PC-9 (cell line): Measurements from ENCODE around the gene TNS1. TPM values are rescaled to one million over a fixed set of nuclear protein-coding genes. Genes with fewer than 3 reads are reported as not detected.
"Not testable (repeated sequence)": the region's sequence is repeated elsewhere in the genome, so short reads cannot be mapped to it uniquely, and the experiment has no call there.

Source experiments
- BruUV-seq: library from RNA; stranded (reverse); fragments of 400-500 nt; replicated peaks from 2 replicates; lab custom pipeline; 2021; lab: Mats Ljungman, UMichigan
- CTCF ChIA-PET: fragments of 300-600 bp; sonication (Branson Sonifier 250); formaldehyde crosslinking; loops from one replicate; lab custom pipeline; 2022; ENCODE audit warnings: antibody characterized with exemption; lab: Charles Lee
- POLR2A ChIA-PET: fragments of 300-600 bp; sonication (Branson Sonifier 250); formaldehyde crosslinking; loops from one replicate; lab custom pipeline; 2022; ENCODE audit warnings: antibody characterized with exemption; ENCODE audit not compliant: unreplicated experiment; lab: Charles Lee
- DNase-seq, 2 experiments: peaks; one replicate each; pipeline versions ENCODE4 v3.0.0 to v3.0.0-alpha.2; 2015 to 2022; ENCODE audit warnings: mixed read lengths in 1 of 2
- H2AFZ ChIP-seq: fragments of 200-600 bp; sonication (generic); 2 replicates; pipeline ENCODE4 v1.8.1; 2017; ENCODE audit warnings: antibody characterized with exemption
- H3F3A ChIP-seq: fragments of 200-600 bp; sonication (generic); 2 replicates; pipeline ENCODE4 v1.8.1; 2017; ENCODE audit warnings: antibody characterized with exemption, mild to moderate bottlenecking, low read depth; ENCODE audit not compliant: insufficient read depth
- H3K27ac ChIP-seq: fragments of 200-600 bp; sonication (generic); 2 replicates; pipeline ENCODE4 v1.6.1; 2016; ENCODE audit warnings: mixed run types
- H3K27me3 ChIP-seq: fragments of 200-600 bp; sonication (generic); 2 replicates; pipeline ENCODE4 v1.6.1; 2016; ENCODE audit warnings: low read depth, mixed run types; ENCODE audit not compliant: insufficient read depth
- H3K36me3 ChIP-seq: fragments of 200-600 bp; sonication (generic); 2 replicates; pipeline ENCODE4 v1.6.1; 2016; ENCODE audit warnings: low read depth, mixed run types
- H3K4me1 ChIP-seq: fragments of 200-600 bp; sonication (generic); replicated peaks from 2 replicates; pipeline ENCODE4 v1.6.1; 2016; ENCODE audit warnings: mixed run types; ENCODE audit not compliant: insufficient read depth
- H3K4me2 ChIP-seq: fragments of 200-600 bp; sonication (generic); 2 replicates; pipeline ENCODE4 v1.6.1; 2017; ENCODE audit warnings: mixed run types
- H3K4me3 ChIP-seq: fragments of 200-600 bp; sonication (generic); 2 replicates; pipeline ENCODE4 v1.6.1; 2016; ENCODE audit warnings: mixed run types
- H3K79me2 ChIP-seq: fragments of 200-600 bp; sonication (generic); 2 replicates; pipeline ENCODE4 v1.6.1; 2017; ENCODE audit warnings: low read depth, mixed run types
- H3K9me2 ChIP-seq: fragments of 200-600 bp; sonication (generic); 2 replicates; pipeline ENCODE4 v1.8.1; 2017; ENCODE audit warnings: mild to moderate bottlenecking; ENCODE audit not compliant: insufficient read depth
- H3K9me3 ChIP-seq: fragments of 200-600 bp; sonication (generic); 2 replicates; pipeline ENCODE4 v1.8.1; 2016; ENCODE audit warnings: low read depth; ENCODE audit not compliant: insufficient read depth
- H4K20me1 ChIP-seq: fragments of 200-600 bp; sonication (generic); 2 replicates; pipeline ENCODE4 v1.8.1; 2017; ENCODE audit not compliant: insufficient read depth
- EZH2 ChIP-seq: fragments of 200-600 bp; sonication (generic); IDR thresholded peaks from 2 replicates; pipeline ENCODE4 v1.8.0; 2017; ENCODE audit warnings: antibody characterized with exemption, low read depth
- intact Hi-C: fragments of 100-400 bp; cut with micrococcal nuclease; formaldehyde crosslinking; loops from one replicate; pipeline ENCODE4 v1.10.0; 2022; ENCODE audit not compliant: unreplicated experiment
- total RNA-seq: library from RNA; stranded (reverse); gene quantifications from 2 replicates; pipeline ENCODE4 v1.2.3, GENCODE V29; 2021
- TF ChIP-seq, protein P1 (sequence below): fragments of 200-600 bp; sonication (generic); conservative IDR thresholded peaks from 2 replicates; pipeline ENCODE4 v1.6.1; 2017; ENCODE audit warnings: mixed run types, antibody characterized with exemption, mild to moderate bottlenecking, moderate library complexity

The TNS1 gene
- total RNA-seq, 1 experiment from 2014 or later = 5.5 TPM

- no peaks in the 10 kb centered on the region for H3F3A ChIP-seq
- no TSS peak for BruUV-seq
- TF ChIP-seq, protein P1, sequence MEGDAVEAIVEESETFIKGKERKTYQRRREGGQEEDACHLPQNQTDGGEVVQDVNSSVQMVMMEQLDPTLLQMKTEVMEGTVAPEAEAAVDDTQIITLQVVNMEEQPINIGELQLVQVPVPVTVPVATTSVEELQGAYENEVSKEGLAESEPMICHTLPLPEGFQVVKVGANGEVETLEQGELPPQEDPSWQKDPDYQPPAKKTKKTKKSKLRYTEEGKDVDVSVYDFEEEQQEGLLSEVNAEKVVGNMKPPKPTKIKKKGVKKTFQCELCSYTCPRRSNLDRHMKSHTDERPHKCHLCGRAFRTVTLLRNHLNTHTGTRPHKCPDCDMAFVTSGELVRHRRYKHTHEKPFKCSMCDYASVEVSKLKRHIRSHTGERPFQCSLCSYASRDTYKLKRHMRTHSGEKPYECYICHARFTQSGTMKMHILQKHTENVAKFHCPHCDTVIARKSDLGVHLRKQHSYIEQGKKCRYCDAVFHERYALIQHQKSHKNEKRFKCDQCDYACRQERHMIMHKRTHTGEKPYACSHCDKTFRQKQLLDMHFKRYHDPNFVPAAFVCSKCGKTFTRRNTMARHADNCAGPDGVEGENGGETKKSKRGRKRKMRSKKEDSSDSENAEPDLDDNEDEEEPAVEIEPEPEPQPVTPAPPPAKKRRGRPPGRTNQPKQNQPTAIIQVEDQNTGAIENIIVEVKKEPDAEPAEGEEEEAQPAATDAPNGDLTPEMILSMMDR = no peak
- TF ChIP-seq EZH2 = no peak
- H3K27ac ChIP-seq = no peak overlapping the region
- H3K79me2 ChIP-seq = no peaks in the 10 kb centered on the region
- H3K9me3 ChIP-seq = no peaks in the 10 kb centered on the region
- H4K20me1 ChIP-seq = no peaks in the 10 kb centered on the region
- no peaks in the 10 kb centered on the region for H3K4me1 ChIP-seq
- no peaks in the 10 kb centered on the region; the same call in 1 of the 2 replicates for H3K27me3 ChIP-seq
- no peak for DNase-seq
- H3K9me2 ChIP-seq = no peaks in the 10 kb centered on the region
- H3K4me2 ChIP-seq = no peak overlapping the region
- no peak overlapping the region for H2AFZ ChIP-seq
- no peak overlapping the region for H3K4me3 ChIP-seq
- H3K36me3 ChIP-seq = no peaks in the 10 kb centered on the region
- ChIA-PET POLR2A (no interaction called here), CTCF (interaction anchor here (0.5 to 1.2 kb wide), 6 partner anchors 97 to 1060 kb away, joined by 3 to 7 read pairs (median 4); no protein-coding TSS in a partner anchor)
- intact Hi-C loops = loop anchor here (1.0 to 5.0 kb wide), 4 partner anchors 98 to 609 kb away; partner anchors contain the start of gene CTDSP1
Observed at GRCh38 chr2:217788669-217789002, 214.2 kb downstream of the TNS1 start.

DNA sequence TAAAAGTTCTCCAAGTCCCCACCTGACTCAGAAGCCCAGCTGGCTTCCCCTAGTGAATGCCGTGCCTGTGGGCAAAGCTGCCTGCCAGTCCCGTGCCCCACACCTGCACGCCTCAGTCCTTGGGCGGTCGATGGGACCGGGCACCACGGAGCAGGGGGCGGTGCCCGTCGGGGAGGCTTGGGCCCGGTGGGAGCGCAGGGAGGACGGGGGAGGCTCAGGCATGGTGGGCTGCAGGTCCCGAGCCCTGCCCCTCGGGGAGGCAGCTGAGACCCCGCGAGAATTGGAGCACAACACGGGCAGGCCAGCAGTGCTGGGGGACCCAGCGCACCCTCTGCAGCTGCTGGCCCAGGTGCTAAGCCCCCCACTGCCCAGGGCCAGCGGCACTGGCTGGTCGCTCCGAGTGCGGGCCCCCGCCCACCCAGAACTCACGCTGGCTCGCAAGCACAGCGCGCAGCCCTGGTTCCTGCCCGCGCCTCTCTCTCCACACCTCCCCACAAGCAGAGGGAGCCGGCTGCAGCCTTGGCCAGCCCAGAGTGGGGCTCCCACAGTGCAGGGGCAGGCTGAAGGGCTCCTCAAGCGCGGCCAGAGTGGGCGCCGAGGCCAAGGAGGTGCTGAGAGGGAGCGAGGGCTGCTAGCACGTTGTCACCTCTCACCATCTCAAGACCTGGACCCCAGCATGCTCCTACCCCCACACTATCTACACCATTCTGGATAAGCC lies 215.5 kb downstream of the TNS1 start:
- BruUV-seq = no TSS peak
- H3K4me2 ChIP-seq = no peak overlapping the region

GRCh38 chr2:217786560-217786959 lies 216.2 kb downstream of the TNS1 start:
- H3K4me1 ChIP-seq, H3K4me3 ChIP-seq, H3K36me3 ChIP-seq, H3K79me2 ChIP-seq, POLR2A ChIA-PET, H2AFZ ChIP-seq, H3K27me3 ChIP-seq, H3K9me3 ChIP-seq, H3K27ac ChIP-seq, BruUV-seq, H3K4me2 ChIP-seq, H3F3A ChIP-seq, H4K20me1 ChIP-seq, H3K9me2 ChIP-seq, DNase-seq: not testable (repeated sequence)
- CTCF ChIA-PET = interaction anchor here (0.6 to 1.6 kb wide), 6 partner anchors 174 to 469 kb away, joined by 3 to 6 read pairs (median 4); no protein-coding TSS in a partner anchor
- intact Hi-C loops = loop anchor here (5.0 kb wide), 1 partner anchor 611 kb away; the partner anchor contains the start of gene CTDSP1

More for the DNA sequence above, 215.5 kb downstream of the TNS1 start:
- Histone ChIP-seq H3F3A (no peaks in the 10 kb centered on the region), H3K27me3 (no peaks in the 10 kb centered on the region; the same call in 1 of the 2 replicates), H3K79me2 (no peaks in the 10 kb centered on the region), H3K4me1 (no peaks in the 10 kb centered on the region), H3K9me2 (no peaks in the 10 kb centered on the region), H4K20me1 (no peaks in the 10 kb centered on the region), H3K36me3 (no peaks in the 10 kb centered on the region), H3K27ac (no peak overlapping the region), H3K4me3 (no peak overlapping the region), H3K9me3 (no peaks in the 10 kb centered on the region), H2AFZ (no peak overlapping the region)
- DNase-seq = no peak
- ChIA-PET POLR2A (no interaction called here), CTCF (interaction anchor here (0.6 kb wide), 2 partner anchors 283 to 342 kb away, joined by 3 read pairs; no protein-coding TSS in a partner anchor)
- intact Hi-C loops = loop anchor here (5.0 kb wide), 1 partner anchor 610 kb away; the partner anchor contains the start of gene CTDSP1
- no peak for TF ChIP-seq EZH2
- TF ChIP-seq, protein P1 = no peak
